HepG2 (cell line): Measurements from ENCODE around the gene CUL4A. TPM values are rescaled to one million over a fixed set of nuclear protein-coding genes. Genes with fewer than 3 reads are reported as not detected.
"Not testable (repeated sequence)": the region's sequence is repeated elsewhere in the genome, so short reads cannot be mapped to it uniquely, and the experiment has no call there.

Experiments used
- ATAC-seq: fragments of 200-7000 bp; cut with Tn5 transposase; 3 replicates; pipeline ENCODE4 v1.9.1; 2020; ENCODE audit warnings: mild to moderate bottlenecking, moderate library complexity
- BruUV-seq: library from RNA; stranded (reverse); fragments of 400-500 nt; replicated peaks from 2 replicates; lab custom pipeline; 2021; lab: Mats Ljungman, UMichigan
- CTCF ChIA-PET: fragments of 300-600 bp; formaldehyde crosslinking; extraction: SDS; loops from one replicate; lab custom pipeline; 2021; ENCODE audit warnings: low total read pairs, inconsistent platforms, low intra/inter-chr PET ratio; lab: Yijun Ruan, JAX
- POLR2A ChIA-PET: fragments of 350-600 bp; sonication (Branson Sonifier 250); formaldehyde crosslinking; loops from one replicate; lab custom pipeline; 2020; ENCODE audit warnings: antibody characterized with exemption, inconsistent platforms; lab: Yijun Ruan, JAX
- DNase-seq: peaks from one replicate; pipeline ENCODE4 v3.0.0-alpha.2; 2015; ENCODE audit warnings: low spot score
- FAIRE-seq: peaks from 3 replicates; lab custom pipeline; 2011; peaks lifted over from hg19 to GRCh38; lab: Jason Lieb, UNC
- H2AFZ ChIP-seq: one replicate; pipeline ENCODE4 v1.6.1; 2011; ENCODE audit warnings: low read length, inconsistent platforms
- H3K27ac ChIP-seq: fragments of 300-600 bp; 3 replicates; pipeline ENCODE4 v1.8.0; 2011; ENCODE audit warnings: mixed run types, mild to moderate bottlenecking, mixed read lengths, low read length, inconsistent platforms; ENCODE audit not compliant: insufficient read depth; ENCODE audit errors: extremely low read length
- H3K27me3 ChIP-seq, 2 experiments: fragments of 200-600 bp in 1 of 2; 2 replicates in 1 of 2; 3 replicates in 1 of 2; pipeline versions ENCODE4 v1.6.0 to v1.8.0; 2011; ENCODE audit warnings: low read length in 2 of 2, mild to moderate bottlenecking in 2 of 2, moderate library complexity in 2 of 2, inconsistent platforms in 1 of 2; ENCODE audit not compliant: insufficient read depth in 2 of 2, control insufficient read depth in 1 of 2
- H3K36me3 ChIP-seq, 2 experiments: fragments of 200-600 bp in 1 of 2; replicated peaks in 1 of 2; 2 replicates in 1 of 2; 3 replicates in 1 of 2; pipeline versions ENCODE4 v1.5.1 to v1.8.0; 2011; ENCODE audit warnings: low read length in 2 of 2, inconsistent platforms in 1 of 2; ENCODE audit not compliant: insufficient read depth in 2 of 2, control insufficient read depth in 1 of 2
- H3K4me1 ChIP-seq: 2 replicates; pipeline ENCODE4 v1.5.1; 2012; ENCODE audit warnings: low read length, inconsistent platforms; ENCODE audit not compliant: insufficient read depth
- H3K4me2 ChIP-seq: 2 replicates; pipeline ENCODE4 v1.6.0; 2011; ENCODE audit warnings: low read depth, low read length, inconsistent platforms
- H3K4me3 ChIP-seq, 3 experiments: fragments of 200-600 bp in 1 of 3; sonication (generic), shearing (Covaris generic) in 1 of 3; replicated peaks in 1 of 3; 2 replicates each; pipeline ENCODE4 v1.5.1; 2011 to 2016; ENCODE audit warnings: low read length in 3 of 3, inconsistent platforms in 2 of 3, low read depth in 2 of 3, mild to moderate bottlenecking in 2 of 3, control low read depth in 1 of 3, mixed read lengths in 1 of 3; ENCODE audit not compliant: insufficient read depth in 1 of 3
- H3K79me2 ChIP-seq: one replicate; pipeline ENCODE4 v1.6.1; 2011; ENCODE audit warnings: low read length, inconsistent platforms; ENCODE audit not compliant: insufficient read depth
- H3K9ac ChIP-seq: 2 replicates; pipeline ENCODE4 v1.6.0; 2011; ENCODE audit warnings: mild to moderate bottlenecking, low read depth, low read length, inconsistent platforms; ENCODE audit not compliant: insufficient read depth
- H3K9me3 ChIP-seq: 2 replicates; pipeline ENCODE4 v1.5.1; 2012; ENCODE audit warnings: mild to moderate bottlenecking, low read length
- H4K20me1 ChIP-seq: 2 replicates; pipeline ENCODE4 v1.6.0; 2011; ENCODE audit warnings: inconsistent platforms, mild to moderate bottlenecking, low read length, moderate library complexity; ENCODE audit not compliant: insufficient read depth
- GATAD1 ChIP-seq: IDR thresholded peaks from 2 replicates; pipeline ENCODE4 v1.6.1; 2016; ENCODE audit warnings: missing genetic modification reagents, missing compliant biosample characterization
- GZF1 ChIP-seq: sonication (generic); formaldehyde crosslinking; IDR thresholded peaks from 2 replicates; pipeline ENCODE4 v1.5.1; 2020; ENCODE audit warnings: mild to moderate bottlenecking, missing genetic modification reagents
- HINFP ChIP-seq: sonication (generic); formaldehyde crosslinking; IDR thresholded peaks from 2 replicates; pipeline ENCODE4 v1.4.0; 2020; ENCODE audit warnings: low read depth, mild to moderate bottlenecking, missing genetic modification reagents
- NCOA5 ChIP-seq: sonication (generic); formaldehyde crosslinking; IDR thresholded peaks from 2 replicates; pipeline ENCODE4 v1.4.0; 2020; ENCODE audit warnings: missing genetic modification reagents
- SOX6 ChIP-seq, 2 experiments: fragments of 450-650 bp in 1 of 2; sonication (generic) in 1 of 2; formaldehyde crosslinking in 1 of 2; IDR thresholded peaks; 2 replicates each; pipeline versions ENCODE4 v1.4.0 to v1.6.1; 2017 to 2020; ENCODE audit warnings: antibody characterized with exemption in 1 of 2, mild to moderate bottlenecking in 1 of 2, missing genetic modification reagents in 1 of 2
- THYN1 ChIP-seq: sonication (generic); formaldehyde crosslinking; IDR thresholded peaks from 2 replicates; pipeline ENCODE4 v1.8.1; 2023; ENCODE audit warnings: low read depth, mild to moderate bottlenecking, moderate library complexity, missing genetic modification reagents, borderline replicate concordance
- ZBTB21 ChIP-seq: sonication (generic); formaldehyde crosslinking; IDR thresholded peaks from 2 replicates; pipeline ENCODE4 v1.4.0; 2020; ENCODE audit warnings: missing genetic modification reagents
- ZKSCAN8 ChIP-seq: IDR thresholded peaks from 2 replicates; pipeline ENCODE4 v1.6.1; 2016; ENCODE audit warnings: borderline replicate concordance, missing genetic modification reagents, missing compliant biosample characterization
- ZNF550 ChIP-seq: sonication (generic); formaldehyde crosslinking; IDR thresholded peaks from 2 replicates; pipeline ENCODE4 v1.4.0; 2020; ENCODE audit warnings: mild to moderate bottlenecking, missing genetic modification reagents, borderline replicate concordance
- ZSCAN21 ChIP-seq: sonication (generic); formaldehyde crosslinking; IDR thresholded peaks from 2 replicates; pipeline ENCODE4 v1.8.0; 2022; ENCODE audit warnings: mild to moderate bottlenecking, missing genetic modification reagents, moderate library complexity, borderline replicate concordance
- WGBS: methylation state at CpG from one replicate; pipeline ENCODE4 v1.1.6; 2017; ENCODE audit warnings: low lambda C conversion rate; 5-methylcytosine and 5-hydroxymethylcytosine counted together
- in situ Hi-C: cut with HindIII; loops from 2 replicates; pipeline ENCODE4 v1.10.0; 2017; ENCODE audit warnings: low pct_unique_long_range_greater_than_20kb; ENCODE audit not compliant: extremely low pct_ligation_motif_present
- intact Hi-C: fragments of 100-400 bp; cut with micrococcal nuclease; formaldehyde crosslinking; loops from one replicate; pipeline ENCODE4 v1.10.0; 2022; ENCODE audit not compliant: unreplicated experiment
- polyA plus RNA-seq, 8 experiments: library from polyadenylated mRNA; depleted of rRNA in 3 of 8; stranded (reverse) in 7 of 8; unstranded in 1 of 8; fragments of >200 nt; fragmentation: Illumina TruSeq in 4 of 8; extraction: Trizol in 4 of 8; gene quantifications; 2 replicates each; pipeline versions ENCODE4 v1.2.1 to v1.2.3, GENCODE V29; 2011 to 2016; ENCODE audit warnings: low read depth in 4 of 8, missing spikeins in 1 of 8, mixed read lengths in 1 of 8; ENCODE audit not compliant: insufficient read depth in 1 of 8
- total RNA-seq, 5 experiments: library from RNA; depleted of rRNA; stranded (reverse); fragments of >200 nt; fragmentation: Illumina TruSeq; extraction: Trizol; gene quantifications; 2 replicates each; pipeline ENCODE4 v1.2.3, GENCODE V29; 2016; ENCODE audit warnings: low read depth in 1 of 5

The CUL4A gene
- total and polyA plus RNA-seq, 2 of the 13 experiments (the other 11 are each of a cell fraction or from before 2014, with no cell fraction given) = 51.2 to 75.3 TPM

DNA sequence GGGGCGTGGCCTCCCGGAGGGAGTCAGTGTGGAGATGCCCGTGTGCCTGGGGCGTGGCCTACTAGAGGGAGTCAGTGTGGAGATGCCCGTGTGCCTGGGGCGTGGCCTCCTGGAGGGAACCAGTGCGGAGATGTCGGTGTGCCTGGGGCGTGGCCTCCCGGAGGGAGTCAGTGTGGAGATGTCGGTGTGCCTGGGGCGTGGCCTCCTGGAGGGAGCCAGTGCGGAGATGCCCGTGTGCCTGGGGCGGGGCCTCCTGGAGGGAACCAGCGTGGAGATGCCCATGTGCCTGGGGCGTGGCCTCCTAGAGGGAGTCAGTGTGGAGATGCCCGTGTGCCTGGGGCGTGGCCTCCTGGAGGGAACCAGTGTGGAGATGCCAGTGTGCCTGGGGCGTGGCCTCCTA, 104.7 kb downstream of the CUL4A start:
- 96% methylated on average over 20 of the region's 20 CpGs for WGBS
- H3K4me1 ChIP-seq, H3K9me3 ChIP-seq, H3K4me3 ChIP-seq, H2AFZ ChIP-seq, POLR2A ChIA-PET, ATAC-seq, H3K27me3 ChIP-seq, BruUV-seq, in situ Hi-C loops, H3K27ac ChIP-seq, CTCF ChIA-PET, H4K20me1 ChIP-seq, H3K79me2 ChIP-seq, FAIRE-seq, H3K9ac ChIP-seq, DNase-seq, intact Hi-C loops, H3K4me2 ChIP-seq: not testable (repeated sequence)
- H3K36me3 ChIP-seq = peaks cover 13 to 58% of the 10 kb centered on the region in 2 experiments; a peak in 4 of 5 replicates

DNA sequence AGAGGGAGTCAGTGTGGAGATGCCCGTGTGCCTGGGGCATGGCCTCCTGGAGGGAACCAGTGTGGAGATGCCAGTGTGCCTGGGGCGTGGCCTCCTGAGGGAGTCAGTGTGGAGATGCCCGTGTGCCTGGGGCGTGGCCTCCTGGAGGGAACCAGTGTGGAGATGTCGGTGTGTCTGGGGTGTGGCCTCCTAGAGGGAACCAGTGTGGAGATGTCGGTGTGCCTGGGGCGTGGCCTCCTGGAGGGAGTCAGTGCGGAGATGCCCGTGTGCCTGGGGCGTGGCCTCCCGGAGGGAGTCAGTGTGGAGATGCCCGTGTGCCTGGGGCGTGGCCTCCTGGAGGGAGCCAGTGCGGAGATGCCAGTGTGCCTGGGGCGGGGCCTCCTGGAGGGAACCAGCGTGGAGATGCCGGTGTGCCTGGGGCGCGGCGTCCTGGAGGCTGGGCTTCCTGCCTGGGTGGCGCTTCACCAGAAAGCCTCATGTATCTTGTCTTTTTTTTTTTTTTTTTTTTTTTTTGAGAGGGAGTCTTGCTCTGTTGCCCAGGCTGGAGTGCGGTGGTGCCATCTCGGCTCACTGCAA, 105.6 kb downstream of the CUL4A start:
- BruUV-seq = not testable (repeated sequence)

DNA sequence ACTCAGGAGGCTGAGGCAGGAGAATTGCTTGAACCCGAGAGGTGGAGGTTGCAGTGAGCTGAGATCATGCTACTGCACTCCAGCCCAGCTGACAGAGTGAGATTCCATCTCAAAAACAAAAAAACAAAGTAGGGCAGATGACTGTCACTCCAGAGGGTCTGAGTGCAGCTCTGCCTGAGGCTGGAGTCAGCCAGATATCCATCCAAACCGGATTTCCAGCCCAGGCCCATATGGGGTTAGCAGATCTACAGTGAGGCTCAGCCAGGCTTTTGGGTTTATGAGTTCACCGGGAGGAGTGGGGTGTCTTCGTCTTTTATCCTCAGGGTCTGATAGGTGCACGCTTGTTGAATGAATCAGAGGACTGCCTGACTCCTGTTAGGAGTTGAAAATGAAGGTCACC, 106.6 kb downstream of the CUL4A start:
- in situ Hi-C loops (no loop called here), intact Hi-C loops (no loop called here)
- no peak for FAIRE-seq
- no peak overlapping the region for H3K27ac ChIP-seq
- no peak overlapping the region for H3K4me2 ChIP-seq
- H3K36me3 ChIP-seq = peaks cover 17 to 63% of the 10 kb centered on the region in 2 experiments
- H4K20me1 ChIP-seq = peaks cover 4% of the 10 kb centered on the region; the same call in 1 of the 2 replicates
- no peaks in the 10 kb centered on the region for H3K9me3 ChIP-seq
- H3K4me1 ChIP-seq = no peaks in the 10 kb centered on the region
- ChIA-PET POLR2A (no interaction called here), CTCF (no interaction called here)
- H3K4me3 ChIP-seq = no peak overlapping the region
- peaks cover 6% of the 10 kb centered on the region for H3K79me2 ChIP-seq
- H3K27me3 ChIP-seq = no peaks in the 10 kb centered on the region
- ATAC-seq = no peak
- WGBS = 98% methylated on average over 5 of the region's 5 CpGs
- H2AFZ ChIP-seq = no peak overlapping the region
- no peak for DNase-seq
- H3K9ac ChIP-seq = no peak overlapping the region
- BruUV-seq = no TSS peak
- TF ChIP-seq ZSCAN21 (CRISPR knock-in tag) (no peak), GATAD1 (CRISPR knock-in tag) (no peak), GZF1 (CRISPR knock-in tag) (no peak), HINFP (no peak), ZNF550 (CRISPR knock-in tag) (no peak), SOX6 (IDR thresholded peaks at IDR 0.05) (no peak), SOX6 (CRISPR knock-in tag; IDR thresholded peaks at IDR 0.05) (no peak), ZKSCAN8 (CRISPR knock-in tag) (no peak), THYN1 (CRISPR knock-in tag) (no peak), NCOA5 (CRISPR knock-in tag) (no peak), ZBTB21 (CRISPR knock-in tag) (no peak)

More for the DNA sequence above, 105.6 kb downstream of the CUL4A start:
- H3K79me2 ChIP-seq, in situ Hi-C loops, CTCF ChIA-PET, H3K4me3 ChIP-seq, H3K4me2 ChIP-seq, H3K9ac ChIP-seq, POLR2A ChIA-PET, H3K27me3 ChIP-seq, H3K27ac ChIP-seq, intact Hi-C loops, FAIRE-seq, ATAC-seq, H2AFZ ChIP-seq, H4K20me1 ChIP-seq, DNase-seq, H3K9me3 ChIP-seq, H3K4me1 ChIP-seq: not testable (repeated sequence)
- H3K36me3 ChIP-seq = peaks cover 16 to 60% of the 10 kb centered on the region in 2 experiments
- 97% methylated on average over 22 of the region's 23 CpGs for WGBS
